PC-3 (cell line): ENCODE results near the gene SGMS1.
"Not testable (repeated sequence)": the region's sequence is repeated elsewhere in the genome, so short reads cannot be mapped to it uniquely, and the experiment has no call there.

ENCODE experiments used
- EZH2 ChIP-seq: fragments of 300-600 bp; sonication (generic); IDR thresholded peaks from one replicate; pipeline ENCODE4 v1.6.1; 2017; ENCODE audit warnings: antibody characterized with exemption, mild to moderate bottlenecking, low read length; ENCODE audit not compliant: unreplicated experiment
- EZH2phosphoT487 ChIP-seq: fragments of 300-600 bp; sonication (generic); IDR thresholded peaks from 2 replicates; pipeline ENCODE4 v1.6.1; 2018; ENCODE audit warnings: mild to moderate bottlenecking, antibody characterized with exemption, low read length, borderline replicate concordance
- TF ChIP-seq, protein P1 (sequence below): fragments of 300-600 bp; sonication (generic); conservative IDR thresholded peaks from 2 replicates; pipeline ENCODE4 v1.5.1; 2017; ENCODE audit warnings: antibody characterized with exemption, low read depth, mild to moderate bottlenecking, low read length

DNA sequence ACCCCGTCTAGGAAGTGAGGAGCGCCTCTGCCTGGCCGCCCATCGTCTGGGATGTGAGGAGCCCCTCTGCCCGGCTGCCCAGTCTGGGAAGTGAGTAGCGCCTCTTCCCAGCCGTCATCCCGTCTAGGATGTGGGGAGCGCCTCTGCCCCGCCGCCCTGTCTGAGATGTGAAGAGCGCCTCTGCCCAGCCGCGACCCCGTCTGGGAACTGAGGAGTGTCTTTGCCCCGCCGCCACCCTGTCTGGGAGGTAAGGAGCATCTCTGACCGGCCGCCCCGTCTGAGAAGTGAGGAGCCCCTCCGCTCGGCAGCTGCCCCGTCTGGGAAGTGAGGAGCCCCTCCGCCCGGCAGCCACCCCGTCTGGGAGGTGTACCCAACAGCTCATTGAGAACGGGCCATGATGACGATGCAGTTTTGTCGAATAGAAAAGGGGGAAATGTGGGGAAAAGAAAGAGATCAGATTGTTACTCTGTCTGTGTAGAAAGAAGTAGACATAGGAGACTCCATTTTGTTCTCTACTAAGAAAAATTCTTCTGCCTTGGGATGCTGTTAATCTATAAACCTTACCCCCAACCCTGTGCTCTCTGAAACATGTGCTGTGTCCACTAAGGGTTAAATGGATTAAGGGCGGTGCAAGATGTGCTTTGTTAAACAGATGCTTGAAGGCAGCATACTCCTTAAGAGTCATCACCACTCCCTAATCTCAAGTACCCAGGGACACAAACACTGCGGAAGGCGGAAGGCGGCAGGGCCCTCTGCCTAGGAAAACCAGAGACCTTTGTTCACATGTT, 267.9 kb downstream of the SGMS1 start:
- TF ChIP-seq, protein P1, sequence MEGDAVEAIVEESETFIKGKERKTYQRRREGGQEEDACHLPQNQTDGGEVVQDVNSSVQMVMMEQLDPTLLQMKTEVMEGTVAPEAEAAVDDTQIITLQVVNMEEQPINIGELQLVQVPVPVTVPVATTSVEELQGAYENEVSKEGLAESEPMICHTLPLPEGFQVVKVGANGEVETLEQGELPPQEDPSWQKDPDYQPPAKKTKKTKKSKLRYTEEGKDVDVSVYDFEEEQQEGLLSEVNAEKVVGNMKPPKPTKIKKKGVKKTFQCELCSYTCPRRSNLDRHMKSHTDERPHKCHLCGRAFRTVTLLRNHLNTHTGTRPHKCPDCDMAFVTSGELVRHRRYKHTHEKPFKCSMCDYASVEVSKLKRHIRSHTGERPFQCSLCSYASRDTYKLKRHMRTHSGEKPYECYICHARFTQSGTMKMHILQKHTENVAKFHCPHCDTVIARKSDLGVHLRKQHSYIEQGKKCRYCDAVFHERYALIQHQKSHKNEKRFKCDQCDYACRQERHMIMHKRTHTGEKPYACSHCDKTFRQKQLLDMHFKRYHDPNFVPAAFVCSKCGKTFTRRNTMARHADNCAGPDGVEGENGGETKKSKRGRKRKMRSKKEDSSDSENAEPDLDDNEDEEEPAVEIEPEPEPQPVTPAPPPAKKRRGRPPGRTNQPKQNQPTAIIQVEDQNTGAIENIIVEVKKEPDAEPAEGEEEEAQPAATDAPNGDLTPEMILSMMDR: not testable (repeated sequence)
- TF ChIP-seq EZH2, EZH2phosphoT487: not testable (repeated sequence)
